GM19328 (cell line): ENCODE results near the gene RAP1GAP.

Source experiments
- ATAC-seq: cut with Tn5 transposase; IDR thresholded peaks from one replicate; pipeline ENCODE4 v1.9.1; 2021; ENCODE audit warnings: mild to moderate bottlenecking, moderate library complexity; ENCODE audit not compliant: unreplicated experiment

The RAP1GAP gene

GRCh38 chr1:21669258-21670058 is at the start of gene RAP1GAP:
TSS of gene RAP1GAP (minus strand) at chr1:21669357. CDS start at chr1:21620032, 49,325 bp downstream.
- ATAC-seq = no peak

GRCh38 chr1:21716169-21716568 is 47.0 kb upstream of the RAP1GAP start:
- ATAC-seq = no peak

GRCh38 chr1:21707891-21708290 is 38.7 kb upstream of the RAP1GAP start:
- ATAC-seq = no peak

GRCh38 chr1:21707086-21707840 is 38.1 kb upstream of the RAP1GAP start:
- ATAC-seq = no peak

- ATAC-seq = no peak
These were observed 37.1 kb upstream of the RAP1GAP start for GRCh38 chr1:21706151-21706835.

GRCh38 chr1:21705303-21705980 is 36.3 kb upstream of the RAP1GAP start:
- no peak for ATAC-seq

GRCh38 chr1:21704145-21704544 is 35.0 kb upstream of the RAP1GAP start:
- no peak for ATAC-seq

GRCh38 chr1:21703318-21703963 is 34.3 kb upstream of the RAP1GAP start:
- ATAC-seq = no peak

GRCh38 chr1:21702780-21703179 is 33.6 kb upstream of the RAP1GAP start:
- ATAC-seq = no peak

GRCh38 chr1:21701401-21701800 is 32.2 kb upstream of the RAP1GAP start:
- no peak for ATAC-seq

GRCh38 chr1:21700094-21700493 is 30.9 kb upstream of the RAP1GAP start:
- ATAC-seq = no peak

- no peak for ATAC-seq
These were observed 27.8 kb upstream of the RAP1GAP start for GRCh38 chr1:21696931-21697330.

GRCh38 chr1:21693732-21694131 is 24.6 kb upstream of the RAP1GAP start:
- no peak for ATAC-seq

- no peak for ATAC-seq
These were observed 22.6 kb upstream of the RAP1GAP start for GRCh38 chr1:21691739-21692138.

GRCh38 chr1:21689661-21690372 is 20.7 kb upstream of the RAP1GAP start:
- no peak for ATAC-seq

GRCh38 chr1:21687081-21687529 is 17.9 kb upstream of the RAP1GAP start:
- no peak for ATAC-seq

- ATAC-seq = no peak
These were observed 17.0 kb upstream of the RAP1GAP start for GRCh38 chr1:21685946-21686678.

GRCh38 chr1:21681426-21681825 is 12.3 kb upstream of the RAP1GAP start:
- ATAC-seq = no peak

GRCh38 chr1:21680918-21681317 is 11.8 kb upstream of the RAP1GAP start:
- ATAC-seq = no peak
